GM18861 (cell line): ENCODE measurements around the gene HOXB9.

Source experiments
- ATAC-seq: cut with Tn5 transposase; IDR thresholded peaks from one replicate; pipeline ENCODE4 v1.9.1; 2021; ENCODE audit not compliant: unreplicated experiment

HOXB9 gene

DNA sequence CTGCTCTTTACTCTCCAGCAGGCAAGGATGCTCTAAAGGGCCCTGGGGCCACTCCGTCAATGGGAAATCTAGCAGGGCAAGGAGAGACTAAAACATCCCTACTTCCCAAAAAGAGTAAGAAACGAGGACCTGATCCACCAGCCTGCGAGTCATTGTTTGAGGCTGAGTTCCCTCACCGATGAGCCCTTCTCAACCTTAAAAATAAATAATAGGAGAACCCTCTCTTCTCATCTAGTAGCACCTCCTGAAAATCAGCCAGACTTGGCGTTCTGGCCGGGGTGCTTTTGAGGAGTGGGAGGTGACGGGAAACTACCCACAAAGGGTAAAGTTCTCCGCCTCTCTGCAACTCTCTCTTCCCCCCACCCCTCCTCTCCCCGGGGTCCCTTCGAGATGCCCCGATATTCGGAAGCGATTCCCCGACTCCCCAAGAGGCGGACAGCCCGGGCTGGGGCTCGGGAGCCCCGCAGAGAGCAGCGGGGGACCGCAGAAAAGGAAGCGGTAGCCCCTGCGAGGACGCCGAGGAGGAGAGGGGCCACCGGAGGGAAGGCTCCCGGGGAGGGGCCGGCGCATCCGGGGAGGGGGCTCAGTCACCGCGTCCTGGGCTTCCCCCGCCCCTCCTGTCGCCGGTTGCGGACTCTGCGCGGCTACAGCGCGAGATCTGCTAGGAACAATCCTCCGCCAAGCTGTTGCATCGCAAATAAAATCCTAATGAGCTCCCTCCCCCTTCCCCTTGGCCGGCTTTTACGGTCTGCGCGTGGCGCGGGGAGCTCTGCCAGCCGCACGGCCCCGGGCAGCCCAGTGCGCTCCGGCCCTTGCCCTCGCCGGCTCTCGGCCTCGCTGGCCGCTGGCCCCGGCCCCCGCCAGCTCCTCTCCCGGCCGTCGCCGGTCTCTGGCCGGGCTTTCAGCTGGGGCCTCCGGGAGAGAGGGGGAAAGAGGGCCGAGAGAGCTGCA, 1.3 kb downstream of the HOXB9 start:
- no peak for ATAC-seq

GRCh38 chr17:48624118-48624517, 2.0 kb downstream of the HOXB9 start:
- no peak for ATAC-seq

- ATAC-seq: no peak
Measured at GRCh38 chr17:48623583-48623982, 2.6 kb downstream of the HOXB9 start.

DNA sequence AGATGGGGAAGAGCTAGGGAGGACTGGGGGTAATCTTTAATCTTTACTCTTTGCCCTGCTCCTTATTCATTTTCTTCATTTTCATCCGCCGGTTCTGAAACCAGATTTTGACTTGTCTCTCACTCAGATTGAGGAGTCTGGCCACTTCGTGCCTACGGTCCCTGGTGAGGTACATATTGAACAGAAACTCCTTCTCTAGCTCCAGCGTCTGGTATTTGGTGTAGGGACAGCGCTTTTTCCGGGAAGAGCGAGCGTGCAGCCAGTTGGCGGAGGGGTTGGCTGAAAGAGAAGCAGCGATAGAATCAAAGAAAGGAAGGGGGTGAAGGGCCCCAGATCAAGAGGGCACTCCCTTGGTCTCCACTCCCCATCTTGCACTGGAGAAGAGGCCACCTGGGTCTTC, 3.3 kb downstream of the HOXB9 start:
- ATAC-seq: no peak

GRCh38 chr17:48621410-48622392, 4.5 kb downstream of the HOXB9 start:
- no peak for ATAC-seq

DNA sequence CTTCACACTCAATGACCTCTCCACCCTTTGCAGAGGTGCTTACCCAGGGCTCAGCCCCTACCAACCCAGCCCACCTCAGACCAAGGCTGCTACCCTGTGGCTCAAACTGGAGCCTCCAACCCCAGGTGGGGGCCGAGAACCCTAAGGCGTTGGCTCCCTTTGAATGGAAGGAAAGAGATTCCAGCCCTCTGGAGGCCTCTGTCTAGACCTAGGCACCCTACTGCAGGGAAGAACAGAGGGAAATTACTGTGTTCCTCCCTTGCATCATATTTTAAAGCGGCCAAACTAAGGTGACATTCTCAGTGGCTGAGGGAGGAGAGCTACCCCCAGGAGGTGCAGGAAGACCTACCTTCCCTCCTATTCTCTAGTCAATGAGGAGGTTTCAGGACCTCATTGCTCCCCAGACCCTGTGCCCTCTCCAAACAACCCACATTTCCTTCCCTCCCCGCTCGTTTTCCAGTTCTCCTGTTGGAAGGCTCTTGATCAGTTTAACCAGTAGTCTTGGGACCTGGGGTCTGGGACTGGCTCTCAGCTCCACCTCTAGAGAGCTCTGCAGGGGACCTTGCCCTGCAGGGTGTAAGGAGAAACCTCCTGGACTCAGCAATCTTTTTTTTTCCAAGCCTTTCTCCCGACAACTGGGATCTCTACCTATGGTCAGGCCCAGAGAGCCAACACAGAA, 5.6 kb downstream of the HOXB9 start:
- ATAC-seq: no peak

DNA sequence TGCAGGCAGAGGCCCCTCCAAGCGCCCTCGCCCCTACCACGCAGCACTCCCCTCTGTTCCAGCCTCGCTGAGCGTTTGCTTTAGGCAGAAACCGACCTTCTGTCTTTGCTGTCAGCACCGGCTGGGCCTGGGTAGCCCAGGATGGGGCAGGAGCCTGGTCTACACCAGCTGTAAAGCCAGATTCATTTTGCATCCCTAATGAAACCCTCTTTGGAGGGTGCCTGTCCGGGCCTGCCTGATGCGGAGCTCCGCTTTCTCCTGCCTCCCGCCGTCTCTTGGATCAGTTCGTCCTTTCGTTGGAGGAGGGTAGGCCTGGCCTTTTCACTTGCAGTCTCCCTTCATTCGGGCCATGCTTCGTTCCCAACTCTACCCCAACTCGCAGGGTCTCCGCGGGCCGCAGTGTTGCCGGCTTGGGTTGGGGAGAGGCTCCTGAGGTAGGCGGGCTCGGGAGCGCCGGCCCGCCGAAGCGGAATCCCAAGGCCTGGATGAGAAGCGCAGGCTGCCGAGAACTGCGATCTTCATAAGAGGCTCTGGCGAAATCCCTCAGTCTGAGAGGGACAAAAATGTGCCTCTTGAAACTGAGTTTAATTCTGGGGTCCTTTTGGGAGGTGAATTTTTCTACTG, 6.2 kb downstream of the HOXB9 start:
- ATAC-seq: no peak

GRCh38 chr17:48618256-48618896, 7.8 kb downstream of the HOXB9 start:
- ATAC-seq: no peak

DNA sequence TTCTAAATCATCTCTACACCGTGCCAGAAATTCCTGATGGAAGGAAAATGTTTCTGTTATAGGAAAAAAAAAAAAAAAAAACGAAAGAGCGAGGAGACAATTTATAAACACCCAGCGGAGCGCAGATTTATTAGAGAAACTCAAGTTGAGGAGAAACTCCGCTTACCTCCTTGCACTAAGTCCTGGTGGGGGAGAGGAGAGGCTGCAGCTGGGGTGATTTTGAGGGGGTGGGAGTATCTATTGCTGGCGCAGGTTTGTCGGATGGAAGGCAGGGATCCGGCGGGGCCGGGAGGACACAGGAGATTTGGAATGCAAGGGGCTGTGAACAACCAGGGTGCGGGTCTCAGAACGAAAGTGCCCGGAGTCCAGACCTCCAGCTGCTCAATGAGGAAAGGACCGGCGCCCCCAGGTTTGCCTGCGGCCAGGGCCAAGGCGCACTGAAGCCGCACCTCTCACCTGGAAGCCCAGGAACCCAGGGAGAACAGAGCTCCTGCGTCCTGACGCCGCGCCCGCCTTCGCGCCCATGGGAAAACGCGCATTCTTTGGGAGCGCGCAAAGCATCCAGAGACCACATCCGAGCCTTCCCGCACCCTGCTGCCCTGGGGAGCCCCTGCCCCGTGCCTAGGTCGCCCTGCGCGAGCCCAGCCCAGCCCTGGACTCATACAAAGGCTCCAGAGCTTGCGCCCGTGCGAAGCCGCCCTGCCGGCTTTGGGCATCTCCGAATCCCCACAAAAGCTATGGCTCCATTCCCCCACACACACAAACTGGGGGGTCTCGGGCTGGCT, 8.5 kb downstream of the HOXB9 start:
- ATAC-seq: no peak

DNA sequence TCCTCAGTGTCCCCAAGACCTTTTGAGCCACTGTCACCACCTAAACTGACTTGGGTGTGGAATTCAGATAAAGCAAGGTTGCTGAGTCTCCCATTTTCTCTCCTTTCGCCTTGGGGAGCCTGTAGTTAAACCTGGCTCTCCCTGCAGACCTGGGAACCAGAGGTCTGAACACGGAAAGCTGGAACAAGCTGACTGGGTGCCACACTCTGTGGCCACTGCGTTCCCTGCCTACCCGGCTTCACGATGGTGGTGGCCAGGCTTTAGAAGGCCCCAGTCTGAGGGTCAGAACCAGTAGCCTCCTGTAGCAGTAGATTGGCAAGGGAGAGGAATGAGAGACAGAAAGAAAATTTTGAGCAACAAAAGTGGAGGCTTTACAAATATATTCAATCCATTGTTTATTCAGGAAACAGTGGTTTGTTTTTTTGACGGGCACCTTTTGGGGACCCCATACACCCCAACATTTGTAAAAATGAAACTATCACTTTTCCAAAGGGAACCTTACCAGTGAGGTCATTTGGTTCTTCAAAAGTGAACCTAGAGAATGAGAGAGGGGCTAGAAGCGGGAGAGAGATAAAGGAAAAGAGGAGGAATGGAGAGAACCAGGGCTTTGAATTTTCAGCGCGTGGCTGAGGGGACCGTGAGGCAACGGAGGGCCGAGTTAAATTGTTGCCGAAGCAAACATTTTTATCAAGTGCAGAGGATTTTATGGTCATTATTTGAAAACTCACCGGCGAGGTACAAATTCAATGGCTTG, 9.3 kb downstream of the HOXB9 start:
- no peak for ATAC-seq

- no peak for ATAC-seq
Measured at GRCh38 chr17:48615963-48616716, 10.0 kb downstream of the HOXB9 start.

- ATAC-seq: no peak
Measured at GRCh38 chr17:48615047-48615962, 10.9 kb downstream of the HOXB9 start, which contains the start of gene HOXB8. Gene HOXB8, minus strand, starts transcription at chr17:48615292. Its CDS starts 588 bp downstream, at chr17:48614704.

- ATAC-seq: no peak
Measured at GRCh38 chr17:48613862-48614694, 12.1 kb downstream of the HOXB9 start.

- ATAC-seq: no peak
Measured at GRCh38 chr17:48612854-48613691, 13.1 kb downstream of the HOXB9 start.

GRCh38 chr17:48612456-48612853, 13.7 kb downstream of the HOXB9 start:
- no peak for ATAC-seq
